HCT116 (cell line): ENCODE measurements around the gene SUGT1. TPM values are rescaled to one million over a fixed set of nuclear protein-coding genes. Genes with fewer than 3 reads are reported as not detected.
A peak's percentile ranks its signal among the peaks of the same experiment; 100 is the strongest.

Experiments
- ATAC-seq: fragments of 200-7000 bp; cut with Tn5 transposase; 2 replicates; pipeline ENCODE4 v1.9.1; 2020; ENCODE audit warnings: mild to moderate bottlenecking, moderate library complexity
- BruUV-seq: library from RNA; stranded (reverse); fragments of 400-500 nt; replicated peaks from 2 replicates; lab custom pipeline; 2021; lab: Mats Ljungman, UMichigan
- CTCF ChIA-PET: fragments of 300-600 bp; sonication (Branson Sonifier 250); formaldehyde crosslinking; loops from one replicate; lab custom pipeline; 2021; ENCODE audit warnings: antibody characterized with exemption; lab: Charles Lee
- POLR2A ChIA-PET: fragments of 300-600, 350-600 bp; sonication (Branson Sonifier 250); formaldehyde crosslinking; loops from one replicate; lab custom pipeline; 2021; ENCODE audit warnings: antibody characterized with exemption; lab: Charles Lee
- RAD21 ChIA-PET, 2 experiments: fragments of 300-600 bp; sonication (Branson Sonifier 250); formaldehyde crosslinking; loops; one replicate each; lab custom pipeline; 2023; ENCODE audit warnings: low total read pairs in 2 of 2; ENCODE audit not compliant: uncharacterized antibody in 2 of 2, unreplicated experiment in 2 of 2, low non-redundant PET in 1 of 2; lab: Charles Lee
- DNase-seq: peaks from one replicate; pipeline ENCODE4 v3.0.0-alpha.2; 2010; ENCODE audit warnings: low read depth, low spot score
- H2AFZ ChIP-seq: fragments of 200-600 bp; shearing (Covaris generic), sonication (generic); 2 replicates; pipeline ENCODE4 v1.6.1; 2017; ENCODE audit warnings: low read depth, mixed run types, mixed read lengths, antibody characterized with exemption, low read length; ENCODE audit not compliant: poor library complexity, severe bottlenecking
- H3K27ac ChIP-seq: 2 replicates; pipeline ENCODE4 v1.5.1; 2012; ENCODE audit warnings: low read depth, low read length
- H3K27me3 ChIP-seq: fragments of 200-600 bp; sonication (generic); 2 replicates; pipeline ENCODE4 v1.6.1; 2016; ENCODE audit warnings: mixed run types, low read length, mixed read lengths; ENCODE audit not compliant: insufficient read depth
- H3K36me3 ChIP-seq, 2 experiments: fragments of 200-500 bp in 1 of 2; fragments of 200-600 bp in 1 of 2; sonication (Bioruptor generic) in 1 of 2; sonication (generic) in 1 of 2; 2 replicates each; pipeline versions ENCODE4 v1.5.1 to v1.6.1; 2014 to 2016; ENCODE audit warnings: low read length in 2 of 2, inconsistent platforms in 1 of 2, mixed read lengths in 1 of 2, mixed run types in 1 of 2; ENCODE audit not compliant: insufficient read depth in 2 of 2, control insufficient read depth in 1 of 2
- H3K4me1 ChIP-seq, 2 experiments: fragments of 200-600 bp in 1 of 2; sonication (generic) in 1 of 2; 2 replicates each; pipeline versions ENCODE4 v1.5.1 to v1.6.1; 2012 to 2017; ENCODE audit warnings: low read length in 2 of 2, inconsistent platforms in 1 of 2, mild to moderate bottlenecking in 1 of 2, mixed read lengths in 1 of 2, mixed run types in 1 of 2, moderate library complexity in 1 of 2; ENCODE audit not compliant: insufficient read depth in 2 of 2, control insufficient read depth in 1 of 2
- H3K4me2 ChIP-seq: fragments of 200-600 bp; sonication (generic); 2 replicates; pipeline ENCODE4 v1.6.1; 2017; ENCODE audit warnings: mixed run types, low read length, mixed read lengths
- H3K4me3 ChIP-seq, 2 experiments: fragments of 200-600 bp in 1 of 2; sonication (generic) in 1 of 2; replicated peaks in 1 of 2; 2 replicates each; pipeline ENCODE4 v1.5.1; 2011 to 2016; ENCODE audit warnings: low read length in 2 of 2, control low read depth in 1 of 2, low read depth in 1 of 2, mild to moderate bottlenecking in 1 of 2, mixed read lengths in 1 of 2, mixed run types in 1 of 2
- H3K79me2 ChIP-seq: fragments of 200-600 bp; sonication (generic); 2 replicates; pipeline ENCODE4 v1.6.1; 2017; ENCODE audit warnings: mild to moderate bottlenecking, mixed run types, low read length, moderate library complexity, mixed read lengths; ENCODE audit not compliant: insufficient read depth
- H3K9ac ChIP-seq: fragments of 200-600 bp; sonication (generic); 2 replicates; pipeline ENCODE4 v1.6.1; 2016; ENCODE audit warnings: low read length, mixed read lengths
- H3K9me2 ChIP-seq: fragments of 200-600 bp; sonication (generic), shearing (Covaris generic); 2 replicates; pipeline ENCODE4 v1.6.1; 2017; ENCODE audit warnings: mixed run types, mild to moderate bottlenecking, moderate library complexity; ENCODE audit not compliant: insufficient read depth
- H3K9me3 ChIP-seq, 2 experiments: fragments of 200-500 bp in 1 of 2; fragments of 200-600 bp in 1 of 2; sonication (Bioruptor generic) in 1 of 2; sonication (generic) in 1 of 2; 2 replicates each; pipeline ENCODE4 v1.6.1; 2014 to 2017; ENCODE audit warnings: low read length in 2 of 2, mixed read lengths in 2 of 2, inconsistent platforms in 1 of 2, low read depth in 1 of 2, mild to moderate bottlenecking in 1 of 2, mixed run types in 1 of 2, moderate library complexity in 1 of 2; ENCODE audit not compliant: control insufficient read depth in 1 of 2, insufficient read depth in 1 of 2
- H4K20me1 ChIP-seq: fragments of 200-600 bp; sonication (generic), shearing (Covaris generic); 2 replicates; pipeline ENCODE4 v1.6.1; 2017; ENCODE audit warnings: mixed run types, mild to moderate bottlenecking, moderate library complexity; ENCODE audit not compliant: insufficient read depth
- CEBPB ChIP-seq: IDR thresholded peaks from 2 replicates; pipeline ENCODE4 v1.6.1; 2012; ENCODE audit warnings: low read depth
- POLR2AphosphoS5 ChIP-seq: IDR thresholded peaks from 2 replicates; pipeline ENCODE4 v1.6.1; 2011; ENCODE audit warnings: mild to moderate bottlenecking, low read depth, low read length, moderate library complexity
- RAD21 ChIP-seq: IDR thresholded peaks from 2 replicates; pipeline ENCODE4 v1.6.1; 2012; ENCODE audit warnings: low read depth, mild to moderate bottlenecking
- REST ChIP-seq: IDR thresholded peaks from 2 replicates; pipeline ENCODE4 v1.6.1; 2012; ENCODE audit warnings: low read depth
- SIN3A ChIP-seq: IDR thresholded peaks from 2 replicates; pipeline ENCODE4 v1.6.1; 2012; ENCODE audit warnings: low read depth
- TCF7L2 ChIP-seq: IDR thresholded peaks from 2 replicates; pipeline ENCODE4 v1.7.0; 2011; ENCODE audit warnings: borderline replicate concordance, inconsistent platforms; ENCODE audit not compliant: insufficient read depth, insufficient read length; ENCODE audit errors: extremely low read depth
- ZNF274 ChIP-seq: fragments of 200-500 bp; sonication (Bioruptor generic); IDR thresholded peaks from 2 replicates; pipeline ENCODE4 v1.6.1; 2014; ENCODE audit warnings: mild to moderate bottlenecking, low read depth, low read length, inconsistent platforms
- intact Hi-C: fragments of 100-400 bp; cut with micrococcal nuclease; formaldehyde crosslinking; loops from 2 replicates; pipeline ENCODE4 v1.10.0; 2022
- total RNA-seq: library from RNA; stranded (reverse); gene quantifications from one replicate; pipeline ENCODE4 v1.2.1, GENCODE V29; 2021; ENCODE audit not compliant: unreplicated experiment
- TF ChIP-seq, protein P1 (sequence below): IDR thresholded peaks from 2 replicates; pipeline ENCODE4 v1.6.1; 2011; ENCODE audit warnings: mild to moderate bottlenecking, low read length, moderate library complexity; ENCODE audit not compliant: insufficient replicate concordance; ENCODE audit errors: extremely low read depth
- TF ChIP-seq, protein P2 (sequence below), 3 experiments: fragments of 200-600 bp in 1 of 3; sonication (generic) in 1 of 3; IDR thresholded peaks in 2 of 3; conservative IDR thresholded peaks in 1 of 3; 2 replicates each; pipeline ENCODE4 v1.5.1; 2012 to 2017; ENCODE audit warnings: low read depth in 2 of 3, low read length in 2 of 3, antibody characterized with exemption in 1 of 3, borderline replicate concordance in 1 of 3, control low read depth in 1 of 3, mild to moderate bottlenecking in 1 of 3, mixed read lengths in 1 of 3, mixed run types in 1 of 3, moderate library complexity in 1 of 3; ENCODE audit not compliant: insufficient read depth in 1 of 3

Gene SUGT1
- total RNA-seq, 1 experiment from 2014 or later: 75.6 TPM

- no TSS peak for BruUV-seq
- CTCF ChIA-PET: interaction anchor here (1.3 kb wide), 1 partner anchor 225 kb away, joined by 6 read pairs; no protein-coding TSS in a partner anchor
- Histone ChIP-seq H3K27me3 (peaks cover 5% of the 10 kb centered on the region), H3K79me2 (no peaks in the 10 kb centered on the region), H3K36me3 (no peaks in the 10 kb centered on the region), H3K4me3 (no peak overlapping the region), H3K9me2 (no peaks in the 10 kb centered on the region), H3K4me2 (no peak overlapping the region), H3K9me3 (no peaks in the 10 kb centered on the region), H3K4me1 (no peaks in the 10 kb centered on the region), H3K9ac (no peak overlapping the region), H4K20me1 (no peaks in the 10 kb centered on the region), H3K27ac (no peak overlapping the region), H2AFZ (no peak overlapping the region)
- TF ChIP-seq ZNF274: no peak
- TF ChIP-seq SIN3A: no peak
- TF ChIP-seq POLR2AphosphoS5: no peak
- no peak for TF ChIP-seq CEBPB
- RAD21 ChIA-PET: no interaction called here
- intact Hi-C loops: no loop called here
- no peak for ATAC-seq
- DNase-seq: no peak
- POLR2A ChIA-PET: no interaction called here
Observed at GRCh38 chr13:52743569-52743968, 90.9 kb downstream of the SUGT1 start.

DNA sequence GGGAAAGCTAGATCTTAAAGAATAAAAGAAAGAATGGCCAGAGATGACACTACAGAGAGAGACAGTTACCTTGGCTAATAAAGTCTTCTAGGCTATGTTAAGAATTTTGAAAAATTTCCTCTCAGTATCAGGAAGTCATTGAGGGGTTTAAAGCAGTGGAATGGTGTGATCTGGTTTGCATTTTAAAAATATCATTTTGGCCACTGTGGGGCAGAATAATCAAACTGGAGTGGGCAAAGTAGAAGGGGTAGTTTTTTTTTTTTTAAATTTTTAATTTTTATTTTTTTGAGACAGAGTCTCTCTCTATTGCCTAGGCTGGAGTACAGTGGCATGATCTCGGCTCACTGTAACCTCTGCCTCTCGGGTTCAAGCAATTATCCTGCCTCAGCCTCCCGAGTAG is 91.4 kb downstream of the SUGT1 start:
- ChIA-PET CTCF (interaction anchor here (1.3 to 2.0 kb wide), 2 partner anchors 65 to 224 kb away, joined by 5 to 6 read pairs; no protein-coding TSS in a partner anchor), POLR2A (no interaction called here)
- Histone ChIP-seq H3K9me2 (no peaks in the 10 kb centered on the region), H3K27me3 (peaks cover 6% of the 10 kb centered on the region), H3K4me3 (no peak overlapping the region), H3K79me2 (no peaks in the 10 kb centered on the region), H3K9ac (no peak overlapping the region), H3K4me1 (no peaks in the 10 kb centered on the region)
- TF ChIP-seq, protein P1, sequence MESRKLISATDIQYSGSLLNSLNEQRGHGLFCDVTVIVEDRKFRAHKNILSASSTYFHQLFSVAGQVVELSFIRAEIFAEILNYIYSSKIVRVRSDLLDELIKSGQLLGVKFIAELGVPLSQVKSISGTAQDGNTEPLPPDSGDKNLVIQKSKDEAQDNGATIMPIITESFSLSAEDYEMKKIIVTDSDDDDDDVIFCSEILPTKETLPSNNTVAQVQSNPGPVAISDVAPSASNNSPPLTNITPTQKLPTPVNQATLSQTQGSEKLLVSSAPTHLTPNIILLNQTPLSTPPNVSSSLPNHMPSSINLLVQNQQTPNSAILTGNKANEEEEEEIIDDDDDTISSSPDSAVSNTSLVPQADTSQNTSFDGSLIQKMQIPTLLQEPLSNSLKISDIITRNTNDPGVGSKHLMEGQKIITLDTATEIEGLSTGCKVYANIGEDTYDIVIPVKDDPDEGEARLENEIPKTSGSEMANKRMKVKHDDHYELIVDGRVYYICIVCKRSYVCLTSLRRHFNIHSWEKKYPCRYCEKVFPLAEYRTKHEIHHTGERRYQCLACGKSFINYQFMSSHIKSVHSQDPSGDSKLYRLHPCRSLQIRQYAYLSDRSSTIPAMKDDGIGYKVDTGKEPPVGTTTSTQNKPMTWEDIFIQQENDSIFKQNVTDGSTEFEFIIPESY: no peak
- TF ChIP-seq RAD21 (peak; percentile 40; the same call in 1 of the 2 replicates), TCF7L2 (no peak), REST (no peak)
- TF ChIP-seq, protein P2, sequence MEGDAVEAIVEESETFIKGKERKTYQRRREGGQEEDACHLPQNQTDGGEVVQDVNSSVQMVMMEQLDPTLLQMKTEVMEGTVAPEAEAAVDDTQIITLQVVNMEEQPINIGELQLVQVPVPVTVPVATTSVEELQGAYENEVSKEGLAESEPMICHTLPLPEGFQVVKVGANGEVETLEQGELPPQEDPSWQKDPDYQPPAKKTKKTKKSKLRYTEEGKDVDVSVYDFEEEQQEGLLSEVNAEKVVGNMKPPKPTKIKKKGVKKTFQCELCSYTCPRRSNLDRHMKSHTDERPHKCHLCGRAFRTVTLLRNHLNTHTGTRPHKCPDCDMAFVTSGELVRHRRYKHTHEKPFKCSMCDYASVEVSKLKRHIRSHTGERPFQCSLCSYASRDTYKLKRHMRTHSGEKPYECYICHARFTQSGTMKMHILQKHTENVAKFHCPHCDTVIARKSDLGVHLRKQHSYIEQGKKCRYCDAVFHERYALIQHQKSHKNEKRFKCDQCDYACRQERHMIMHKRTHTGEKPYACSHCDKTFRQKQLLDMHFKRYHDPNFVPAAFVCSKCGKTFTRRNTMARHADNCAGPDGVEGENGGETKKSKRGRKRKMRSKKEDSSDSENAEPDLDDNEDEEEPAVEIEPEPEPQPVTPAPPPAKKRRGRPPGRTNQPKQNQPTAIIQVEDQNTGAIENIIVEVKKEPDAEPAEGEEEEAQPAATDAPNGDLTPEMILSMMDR (IDR thresholded peaks at IDR 0.05 in 2 of 3, conservative IDR thresholded peaks at IDR 0.05 in 1 of 3; ENCODE audit: borderline replicate concordance in 1 of 3, insufficient read depth in 1 of 3, low read depth in 2 of 3, low read length in 2 of 3): peak in 2 of 3 experiments; percentile 23 to 24; a peak in 2 of 6 replicates
- TF ChIP-seq, all 23 proteins: peak for 2
- RAD21 ChIA-PET: no interaction called here
- Histone ChIP-seq H3K27ac (no peak overlapping the region), H4K20me1 (no peaks in the 10 kb centered on the region), H3K4me2 (no peak overlapping the region), H2AFZ (no peak overlapping the region), H3K36me3 (no peaks in the 10 kb centered on the region), H3K9me3 (no peaks in the 10 kb centered on the region)
- BruUV-seq: no TSS peak
- DNase-seq (no peak), ATAC-seq (peak; percentile 57)
- intact Hi-C loops: no loop called here
